Glutamatergic neuron (in vitro differentiated cells): ENCODE data around the gene FPR2. TPM values are rescaled to one million over a fixed set of nuclear protein-coding genes. Genes with fewer than 3 reads are reported as not detected.
"Not testable (repeated sequence)": the region's sequence is repeated elsewhere in the genome, so short reads cannot be mapped to it uniquely, and the experiment has no call there.

Experiments
- DNase-seq: peaks from one replicate; pipeline ENCODE4 v3.0.0; 2022
- H3K27ac Mint-ChIP-seq: one replicate; pipeline ENCODE4 v1.8.0; 2020; ENCODE audit warnings: mild to moderate bottlenecking, mixed read lengths, inconsistent platforms; ENCODE audit not compliant: unreplicated experiment
- H3K27me3 Mint-ChIP-seq: one replicate; pipeline ENCODE4 v1.8.0; 2020; ENCODE audit warnings: mild to moderate bottlenecking, moderate library complexity, mixed read lengths, inconsistent platforms; ENCODE audit not compliant: unreplicated experiment
- H3K36me3 Mint-ChIP-seq: one replicate; pipeline ENCODE4 v1.8.0; 2020; ENCODE audit warnings: mild to moderate bottlenecking, mixed read lengths, inconsistent platforms; ENCODE audit not compliant: unreplicated experiment
- H3K4me1 Mint-ChIP-seq: one replicate; pipeline ENCODE4 v1.8.0; 2020; ENCODE audit warnings: mild to moderate bottlenecking, low read depth, mixed read lengths, inconsistent platforms; ENCODE audit not compliant: unreplicated experiment
- H3K4me3 Mint-ChIP-seq: one replicate; pipeline ENCODE4 v1.8.0; 2020; ENCODE audit warnings: mild to moderate bottlenecking, mixed read lengths, inconsistent platforms; ENCODE audit not compliant: unreplicated experiment
- H3K9me3 Mint-ChIP-seq: one replicate; pipeline ENCODE4 v1.8.0; 2020; ENCODE audit warnings: mild to moderate bottlenecking, moderate library complexity, mixed read lengths, inconsistent platforms; ENCODE audit not compliant: unreplicated experiment
- total RNA-seq: library from RNA; stranded (reverse); fragmentation: NEBNext Ultra II Directional; extraction: Animal tissue kit (Norgen Biotek cat#: 25700); gene quantifications from one replicate; pipeline ENCODE4 v1.2.1, GENCODE V29; 2021; ENCODE audit not compliant: unreplicated experiment
- TF ChIP-seq, protein P1 (sequence below): fragments of 200-600 bp; sonication (generic); IDR thresholded peaks from one replicate; pipeline ENCODE4 v1.5.0; 2021; ENCODE audit not compliant: partially characterized antibody, unreplicated experiment

Gene FPR2
- total RNA-seq, 1 donor from 2014 or later: not detected

DNA sequence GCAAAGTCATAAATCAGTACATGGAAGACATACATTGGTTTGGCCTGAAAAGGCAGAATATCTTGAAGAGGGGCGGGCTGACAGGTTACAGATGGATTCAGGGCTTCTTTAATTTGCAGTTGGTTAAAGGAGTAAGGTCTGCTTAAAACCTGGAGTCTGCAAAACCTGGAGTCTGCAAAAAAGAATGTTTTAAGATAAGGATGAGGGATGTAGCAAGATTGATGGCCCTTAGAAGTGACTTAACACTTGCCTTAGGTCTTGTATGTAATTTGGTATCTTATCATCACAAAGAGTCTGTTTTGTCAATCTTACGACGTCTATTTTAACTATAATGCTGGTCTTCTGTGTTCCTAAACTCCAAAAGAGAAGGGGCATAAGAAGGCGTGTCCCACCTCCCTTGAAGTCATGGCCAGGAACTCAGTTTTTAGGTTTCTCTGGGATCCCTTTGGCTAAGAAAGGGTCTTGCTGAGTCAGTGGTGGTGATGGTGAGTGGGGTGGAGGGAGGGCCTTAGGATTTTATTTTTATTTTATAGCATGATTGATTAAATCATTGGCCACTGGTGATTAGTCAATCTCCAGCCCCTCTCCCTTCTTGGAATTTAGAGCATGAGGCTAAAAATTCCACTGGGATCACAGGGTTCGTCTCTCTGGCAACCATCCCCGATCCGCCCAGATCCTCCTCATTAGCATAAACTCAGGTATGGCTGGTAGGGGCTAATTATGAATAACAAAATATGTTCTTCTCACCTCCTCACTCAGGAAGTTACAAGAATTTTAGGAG is 27.0 kb upstream of the FPR2 start:
- Mint-ChIP-seq H3K36me3 (no peaks in the 10 kb centered on the region), H3K27me3 (no peaks in the 10 kb centered on the region), H3K4me3 (no peak overlapping the region), H3K9me3 (peaks cover 2% of the 10 kb centered on the region), H3K27ac (no peak overlapping the region), H3K4me1 (no peaks in the 10 kb centered on the region)
- TF ChIP-seq, protein P1, sequence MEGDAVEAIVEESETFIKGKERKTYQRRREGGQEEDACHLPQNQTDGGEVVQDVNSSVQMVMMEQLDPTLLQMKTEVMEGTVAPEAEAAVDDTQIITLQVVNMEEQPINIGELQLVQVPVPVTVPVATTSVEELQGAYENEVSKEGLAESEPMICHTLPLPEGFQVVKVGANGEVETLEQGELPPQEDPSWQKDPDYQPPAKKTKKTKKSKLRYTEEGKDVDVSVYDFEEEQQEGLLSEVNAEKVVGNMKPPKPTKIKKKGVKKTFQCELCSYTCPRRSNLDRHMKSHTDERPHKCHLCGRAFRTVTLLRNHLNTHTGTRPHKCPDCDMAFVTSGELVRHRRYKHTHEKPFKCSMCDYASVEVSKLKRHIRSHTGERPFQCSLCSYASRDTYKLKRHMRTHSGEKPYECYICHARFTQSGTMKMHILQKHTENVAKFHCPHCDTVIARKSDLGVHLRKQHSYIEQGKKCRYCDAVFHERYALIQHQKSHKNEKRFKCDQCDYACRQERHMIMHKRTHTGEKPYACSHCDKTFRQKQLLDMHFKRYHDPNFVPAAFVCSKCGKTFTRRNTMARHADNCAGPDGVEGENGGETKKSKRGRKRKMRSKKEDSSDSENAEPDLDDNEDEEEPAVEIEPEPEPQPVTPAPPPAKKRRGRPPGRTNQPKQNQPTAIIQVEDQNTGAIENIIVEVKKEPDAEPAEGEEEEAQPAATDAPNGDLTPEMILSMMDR: no peak
- DNase-seq: no peak

DNA sequence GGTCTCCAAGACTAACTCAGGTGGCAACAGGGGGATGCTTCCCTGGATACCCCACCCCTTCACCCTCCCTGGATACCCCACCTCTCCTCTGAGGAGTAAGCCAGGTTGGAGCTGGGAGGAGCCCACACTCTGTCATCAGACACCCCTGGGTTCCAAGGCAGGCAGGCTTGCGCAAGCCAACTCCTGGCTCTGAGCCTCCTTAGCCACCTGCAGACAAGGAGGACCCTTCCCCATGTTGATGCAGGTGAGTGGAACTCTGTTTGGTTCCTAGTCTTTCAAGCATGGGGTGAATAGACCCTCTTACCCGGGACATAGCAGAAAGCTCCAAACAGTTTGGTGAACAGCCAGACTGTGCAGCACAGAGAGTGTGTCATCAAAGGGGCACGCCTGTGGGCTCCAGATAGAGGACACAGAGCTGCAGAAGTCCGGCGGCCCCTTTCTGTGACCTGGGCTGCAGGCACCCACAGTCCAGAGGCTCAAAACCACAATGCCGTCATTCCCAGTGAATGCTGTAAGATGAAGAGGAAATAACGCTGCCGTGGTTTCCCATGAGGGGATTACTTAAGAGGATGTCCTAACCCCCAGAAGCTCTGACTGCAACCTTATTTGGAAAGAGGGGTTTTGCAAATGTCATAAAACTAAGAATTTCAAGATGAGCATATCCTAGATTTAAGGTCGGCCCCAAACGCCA is 25.1 kb upstream of the FPR2 start:
- Mint-ChIP-seq H3K36me3 (no peaks in the 10 kb centered on the region), H3K27ac (no peak overlapping the region), H3K4me3 (no peak overlapping the region), H3K4me1 (no peaks in the 10 kb centered on the region), H3K9me3 (no peaks in the 10 kb centered on the region), H3K27me3 (no peaks in the 10 kb centered on the region)
- TF ChIP-seq, protein P1: no peak
- no peak for DNase-seq

DNA sequence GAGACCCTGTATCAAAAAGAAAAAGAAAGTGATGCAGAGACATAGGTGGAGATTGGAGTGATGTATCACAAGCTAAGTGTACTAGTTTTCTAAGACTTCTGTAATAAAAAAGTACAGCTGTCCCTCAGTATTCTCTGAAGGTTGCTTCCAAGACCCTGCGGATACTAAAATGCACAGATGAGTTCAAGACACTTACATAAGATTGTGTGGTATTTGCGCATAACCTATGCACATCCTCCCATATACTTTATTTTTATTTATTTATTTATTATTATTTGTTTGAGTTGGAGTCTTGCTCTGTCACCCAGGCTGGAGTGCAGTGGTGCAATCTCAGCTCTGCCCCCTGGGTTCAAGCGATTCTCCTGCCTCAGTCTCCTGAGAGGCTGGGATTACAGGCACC is 23.6 kb upstream of the FPR2 start:
- no peaks in the 10 kb centered on the region for H3K9me3 Mint-ChIP-seq
- DNase-seq: no peak
- no peaks in the 10 kb centered on the region for H3K36me3 Mint-ChIP-seq
- TF ChIP-seq, protein P1: no peak
- H3K4me3 Mint-ChIP-seq: no peak overlapping the region
- no peak overlapping the region for H3K27ac Mint-ChIP-seq
- H3K4me1 Mint-ChIP-seq: no peaks in the 10 kb centered on the region
- H3K27me3 Mint-ChIP-seq: no peaks in the 10 kb centered on the region

DNA sequence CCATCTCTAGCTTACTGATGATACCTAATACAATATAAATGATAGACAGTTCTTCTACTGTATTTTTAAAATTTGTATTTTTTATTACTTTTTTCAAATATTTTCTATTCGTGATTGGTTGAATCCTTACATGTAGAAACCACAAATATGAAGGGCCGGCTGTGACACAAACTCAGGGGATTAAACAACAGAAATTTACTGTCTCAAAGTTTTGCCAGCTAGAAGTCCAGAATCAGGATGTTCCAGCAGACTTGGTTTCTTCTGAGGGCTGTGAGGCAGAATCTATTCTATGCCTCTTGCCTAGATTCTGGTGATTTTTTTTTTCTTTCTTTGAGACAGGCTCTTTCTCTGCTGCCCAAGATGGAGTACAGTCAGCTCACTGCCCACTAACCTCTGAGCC is 23.1 kb upstream of the FPR2 start:
- no peak overlapping the region for H3K27ac Mint-ChIP-seq
- DNase-seq: no peak
- H3K36me3 Mint-ChIP-seq: no peaks in the 10 kb centered on the region
- no peak overlapping the region for H3K4me3 Mint-ChIP-seq
- no peaks in the 10 kb centered on the region for H3K9me3 Mint-ChIP-seq
- no peaks in the 10 kb centered on the region for H3K4me1 Mint-ChIP-seq
- H3K27me3 Mint-ChIP-seq: no peaks in the 10 kb centered on the region
- TF ChIP-seq, protein P1: no peak

DNA sequence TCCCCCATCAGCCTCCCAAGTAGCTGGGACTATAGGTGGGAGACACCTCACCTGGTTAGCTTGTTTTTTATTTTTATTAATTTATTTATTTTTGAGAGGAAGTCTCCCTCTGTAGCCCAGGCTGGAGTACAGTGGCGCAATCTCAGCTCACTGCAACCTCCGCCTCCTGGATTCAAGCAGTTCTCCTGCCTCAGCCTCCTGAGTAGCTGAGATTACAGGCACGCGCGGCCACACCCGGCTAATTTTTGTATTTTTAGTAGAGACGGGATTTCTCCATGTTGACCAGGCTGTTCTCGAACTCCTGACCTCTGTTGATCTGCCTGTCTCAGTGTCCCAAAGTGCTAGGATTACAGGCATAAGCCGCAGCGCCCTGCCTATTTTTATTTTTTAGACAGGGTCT is 22.5 kb upstream of the FPR2 start:
- not testable (repeated sequence) for DNase-seq, H3K9me3 Mint-ChIP-seq, H3K27ac Mint-ChIP-seq, H3K4me1 Mint-ChIP-seq, H3K27me3 Mint-ChIP-seq, H3K4me3 Mint-ChIP-seq, H3K36me3 Mint-ChIP-seq
